ENCODE data around the gene CD200R1L. TPM values are rescaled to one million over a fixed set of nuclear protein-coding genes. Genes with fewer than 3 reads are reported as not detected.

CD200R1L gene
- total and polyA plus RNA-seq, 10 donors, result not detected

DNA sequence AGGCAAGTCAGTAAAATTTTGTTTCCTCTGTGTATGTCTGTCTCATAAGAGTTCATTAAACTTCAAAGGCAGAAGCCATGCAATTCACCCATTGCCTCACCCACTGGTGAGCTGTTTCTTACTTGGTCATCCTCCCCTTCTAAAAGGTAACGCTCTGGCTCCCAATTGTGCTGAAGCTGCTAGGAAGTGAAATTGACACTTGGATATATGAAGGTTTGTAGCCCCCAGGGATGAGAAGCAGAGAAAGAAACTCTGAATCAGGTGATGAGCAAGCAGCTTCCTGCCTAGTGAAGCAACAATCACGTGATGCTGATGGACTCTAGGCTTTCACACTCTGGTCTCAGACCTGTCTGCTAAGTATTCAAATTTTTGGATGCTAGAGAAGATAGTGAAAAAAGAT, 70.7 kb downstream of the CD200R1L start:
- Histone ChIP-seq H3K4me1 (peaks cover 0 to 51% (median 24%) of the 10 kb centered on the region in 6 donors), H3K9me3 (no peaks in the 10 kb centered on the region), H3K27ac (peak overlapping the region in 1 of 8 donors; percentile 4), H3K27me3 (replicated peaks in 1 of 7) (no peaks in the 10 kb centered on the region), H3K4me3 (no peak overlapping the region), H3K36me3 (no peaks in the 10 kb centered on the region)
- intact Hi-C loops (cut with DNase I; ENCODE audit: low total_unique reads), result no loop called here
- DNase-seq, result no peak
- WGBS, 5 donors, result 44 to 54% (median 49%) methylated on average over 2 of the region's 2 CpGs
- no peak for TF ChIP-seq POLR2AphosphoS5 (IDR thresholded peaks at IDR 0.05)
- TF ChIP-seq POLR2A (IDR thresholded peaks at IDR 0.05), result no peak
- TF ChIP-seq CTCF (IDR thresholded peaks at IDR 0.05 in 8 of 11, conservative IDR thresholded peaks at IDR 0.05 in 3 of 11), result no peak

GRCh38 chr3:112775011-112775742, 71.5 kb downstream of the CD200R1L start:
- 54 to 79% (median 69%) methylated on average over 4 of the region's 4 CpGs for WGBS, 5 donors
- TF ChIP-seq CTCF (IDR thresholded peaks at IDR 0.05 in 8 of 11, conservative IDR thresholded peaks at IDR 0.05 in 3 of 11) (no peak), POLR2AphosphoS5 (IDR thresholded peaks at IDR 0.05) (no peak), POLR2A (IDR thresholded peaks at IDR 0.05) (no peak)
- Histone ChIP-seq H3K4me1 (peaks cover 0 to 48% (median 24%) of the 10 kb centered on the region in 6 donors), H3K27me3 (replicated peaks in 1 of 7) (no peaks in the 10 kb centered on the region), H3K4me3 (no peak overlapping the region), H3K27ac (peak overlapping the region in 1 of 8 donors; percentile 4), H3K36me3 (no peaks in the 10 kb centered on the region), H3K9me3 (no peaks in the 10 kb centered on the region)
- intact Hi-C loops (cut with DNase I; ENCODE audit: low total_unique reads), result no loop called here
- no peak for DNase-seq

DNA sequence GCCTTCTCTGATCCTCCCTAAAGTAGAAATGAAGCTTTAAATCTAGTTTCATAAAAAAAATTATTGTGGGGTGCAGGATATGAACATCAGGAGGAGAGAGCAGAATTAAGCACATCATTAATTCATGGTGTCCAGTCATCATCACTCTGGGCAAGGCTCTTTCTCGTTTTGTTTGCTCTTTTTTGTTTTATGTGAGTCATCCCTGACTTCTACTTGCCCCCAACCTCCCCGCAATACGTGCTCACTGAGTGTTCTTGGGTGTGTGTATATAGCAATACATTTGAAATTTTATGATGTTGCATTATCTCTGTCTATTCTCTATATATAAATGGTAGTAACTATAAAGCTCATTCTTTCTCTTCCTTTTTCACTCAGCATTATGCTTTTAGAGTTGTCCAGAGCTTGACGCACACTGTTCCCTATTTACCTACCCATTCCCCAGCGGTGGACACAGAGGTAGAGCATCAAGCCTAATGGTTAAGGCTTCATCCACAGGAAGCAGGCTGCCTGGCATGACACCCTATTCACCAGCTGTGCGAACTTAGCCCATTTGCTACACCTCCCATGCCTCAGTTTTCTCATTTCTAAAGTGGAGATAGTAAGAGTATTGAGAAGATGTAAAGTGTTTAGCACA, 72.3 kb downstream of the CD200R1L start:
- H3K27me3 ChIP-seq (replicated peaks in 1 of 7), result no peaks in the 10 kb centered on the region
- TF ChIP-seq POLR2A (IDR thresholded peaks at IDR 0.05) (no peak), POLR2AphosphoS5 (IDR thresholded peaks at IDR 0.05) (no peak), CTCF (IDR thresholded peaks at IDR 0.05 in 8 of 11, conservative IDR thresholded peaks at IDR 0.05 in 3 of 11) (no peak)
- H3K4me1 ChIP-seq, result peaks cover 0 to 41% (median 22%) of the 10 kb centered on the region in 6 donors
- WGBS, 5 donors, result 67 to 92% (median 81%) methylated on average over 6 of the region's 6 CpGs
- H3K9me3 ChIP-seq, result no peaks in the 10 kb centered on the region
- intact Hi-C loops (cut with DNase I; ENCODE audit: low total_unique reads), result no loop called here
- H3K4me3 ChIP-seq, result no peak overlapping the region
- no peaks in the 10 kb centered on the region for H3K36me3 ChIP-seq
- DNase-seq, result no peak
- peak overlapping the region in 1 of 8 donors; percentile 49 for H3K27ac ChIP-seq

GRCh38 chr3:112773864-112774263, 72.8 kb downstream of the CD200R1L start:
- H3K9me3 ChIP-seq, result no peaks in the 10 kb centered on the region
- WGBS, 5 donors, result 44 to 69% (median 52%) methylated on average over 6 of the region's 6 CpGs
- TF ChIP-seq POLR2A (IDR thresholded peaks at IDR 0.05) (no peak), POLR2AphosphoS5 (IDR thresholded peaks at IDR 0.05) (no peak), CTCF (IDR thresholded peaks at IDR 0.05 in 8 of 11, conservative IDR thresholded peaks at IDR 0.05 in 3 of 11) (no peak)
- H3K4me1 ChIP-seq, result peaks cover 0 to 38% (median 22%) of the 10 kb centered on the region in 6 donors
- DNase-seq, result no peak
- peak overlapping the region in 1 of 8 donors; percentile 49 for H3K27ac ChIP-seq
- H3K36me3 ChIP-seq, result no peaks in the 10 kb centered on the region
- intact Hi-C loops (cut with DNase I; ENCODE audit: low total_unique reads), result no loop called here
- no peaks in the 10 kb centered on the region for H3K27me3 ChIP-seq (replicated peaks in 1 of 7)
- H3K4me3 ChIP-seq, result no peak overlapping the region

Measured in spleen (tissue), 11 donors.